ENCODE data around the gene SLC6A11.

SLC6A11 gene

GRCh38 chr3:10933805-10934481 is 117.9 kb downstream of the SLC6A11 start:
- DNase-seq, result no peak

- DNase-seq, result no peak
Observed at GRCh38 chr3:10935028-10935427, 119.0 kb downstream of the SLC6A11 start.

DNA sequence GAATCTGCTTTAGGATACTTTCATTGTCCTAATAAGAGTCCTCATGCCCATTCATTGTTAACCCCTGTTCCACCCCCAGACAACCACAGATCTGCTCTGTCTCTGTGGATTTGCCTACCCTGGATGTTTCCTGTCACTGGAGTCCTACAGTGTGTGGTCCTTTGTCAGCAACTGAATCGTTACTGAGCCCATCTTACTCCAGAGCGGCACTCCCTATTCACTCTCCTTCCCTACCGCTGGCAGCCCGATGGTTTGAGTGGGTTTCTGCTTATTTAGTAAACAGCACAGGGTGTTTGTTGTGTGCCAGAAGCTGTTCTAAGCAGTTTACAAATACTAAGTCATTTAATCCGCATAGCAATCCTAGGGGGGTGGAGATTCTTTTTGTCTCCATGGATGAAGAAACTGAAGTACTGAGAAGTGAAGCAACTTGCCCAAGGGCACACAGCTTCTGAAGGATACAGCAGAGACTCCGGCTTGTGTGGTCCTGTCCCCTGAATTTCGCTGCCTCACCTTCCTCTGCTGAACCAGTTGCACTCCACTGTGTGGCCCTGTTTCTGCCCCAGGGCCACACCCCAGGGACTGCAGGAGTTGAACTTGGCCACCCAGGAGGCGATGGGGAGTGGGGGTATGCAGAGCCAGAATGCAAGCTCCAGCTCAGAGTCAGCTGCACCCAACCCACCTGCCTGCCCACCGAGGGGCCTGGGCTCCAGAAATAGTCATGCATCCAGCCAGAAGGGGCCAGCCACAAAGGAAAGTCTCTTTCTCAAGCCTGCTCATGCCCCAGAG is 120.0 kb downstream of the SLC6A11 start:
- no peak for DNase-seq

GRCh38 chr3:10936686-10937085 is 120.7 kb downstream of the SLC6A11 start:
- DNase-seq, result no peak

DNA sequence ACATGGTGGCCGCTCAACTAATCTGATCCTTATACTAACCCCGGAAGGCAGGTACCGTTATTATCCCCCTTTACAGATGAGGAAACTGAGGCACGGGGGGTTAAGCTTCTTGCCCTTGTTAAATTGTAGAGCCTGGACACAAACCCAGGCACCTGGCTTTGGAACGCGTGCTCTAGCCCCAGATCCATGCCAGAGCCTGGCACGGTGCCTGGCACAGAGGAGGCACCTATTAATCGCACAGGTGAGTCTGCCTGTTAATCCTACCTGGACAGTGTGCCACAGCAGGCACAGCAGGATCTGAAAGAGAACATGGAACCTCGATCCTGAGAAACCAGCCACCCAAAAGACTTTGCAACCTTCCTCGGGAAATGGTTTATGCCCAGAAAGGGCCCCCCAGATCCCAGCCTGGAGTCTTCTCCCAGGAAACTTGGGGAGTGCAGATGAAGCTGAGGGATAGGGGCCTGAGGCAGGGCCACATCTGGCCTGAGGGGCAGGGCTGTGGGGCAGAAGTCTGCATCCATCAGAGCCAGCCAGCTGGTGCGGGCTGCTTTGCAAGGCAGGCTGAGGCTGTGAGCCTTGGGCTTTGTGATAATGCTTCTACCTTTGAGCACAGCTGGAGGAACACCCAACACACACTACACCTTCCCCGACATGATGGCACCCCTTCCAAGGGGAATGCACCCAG is 121.3 kb downstream of the SLC6A11 start:
- no peak for DNase-seq

DNA sequence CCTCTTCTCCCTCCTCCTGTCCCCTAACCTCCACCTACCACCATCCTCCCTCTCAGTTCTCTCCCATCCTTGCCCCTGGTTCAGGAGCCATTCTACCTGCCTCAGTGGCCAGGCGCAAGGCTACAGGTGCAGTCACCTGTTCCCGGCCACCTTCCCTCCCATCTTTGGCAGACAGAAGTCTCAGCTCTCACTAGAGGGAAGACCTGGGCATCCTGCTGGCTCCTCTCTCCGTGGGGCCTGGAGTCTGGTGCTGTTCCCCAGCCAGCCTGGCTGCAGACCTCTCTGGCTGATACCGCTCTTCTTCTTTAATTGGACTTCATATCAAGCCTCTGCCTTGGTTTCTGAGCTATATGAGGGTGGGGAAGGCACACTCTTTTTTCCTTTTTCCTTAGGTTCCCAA is 123.5 kb downstream of the SLC6A11 start:
- no peak for DNase-seq

- no peak for DNase-seq
Observed at GRCh38 chr3:10940106-10940505, 124.1 kb downstream of the SLC6A11 start.

GRCh38 chr3:10941972-10942371 is 125.9 kb downstream of the SLC6A11 start:
- DNase-seq, result no peak

DNA sequence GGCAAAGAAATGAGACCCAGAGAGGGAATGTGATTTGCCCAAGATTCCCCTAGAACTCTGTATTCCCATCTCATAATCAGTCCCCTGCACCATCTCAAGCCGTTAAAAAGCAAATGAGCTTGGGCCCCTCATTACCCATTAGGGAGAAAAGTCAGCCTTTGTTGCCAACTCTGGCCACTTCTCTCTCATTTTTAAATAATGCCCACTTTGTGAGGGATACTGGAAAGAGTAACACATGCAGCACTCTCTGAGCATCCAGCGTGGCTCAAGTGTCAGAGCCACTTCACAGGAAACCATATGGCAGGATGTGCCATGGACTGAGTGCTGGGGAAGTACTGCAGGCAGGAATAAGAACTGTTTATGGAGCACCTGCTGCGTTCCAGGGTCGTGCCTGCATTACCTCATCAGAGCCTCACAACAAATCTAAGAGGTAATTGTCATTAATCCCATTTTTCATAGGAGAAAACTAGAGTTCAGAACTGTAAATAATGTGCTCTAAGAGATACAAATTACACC is 126.7 kb downstream of the SLC6A11 start:
- DNase-seq, result no peak

DNA sequence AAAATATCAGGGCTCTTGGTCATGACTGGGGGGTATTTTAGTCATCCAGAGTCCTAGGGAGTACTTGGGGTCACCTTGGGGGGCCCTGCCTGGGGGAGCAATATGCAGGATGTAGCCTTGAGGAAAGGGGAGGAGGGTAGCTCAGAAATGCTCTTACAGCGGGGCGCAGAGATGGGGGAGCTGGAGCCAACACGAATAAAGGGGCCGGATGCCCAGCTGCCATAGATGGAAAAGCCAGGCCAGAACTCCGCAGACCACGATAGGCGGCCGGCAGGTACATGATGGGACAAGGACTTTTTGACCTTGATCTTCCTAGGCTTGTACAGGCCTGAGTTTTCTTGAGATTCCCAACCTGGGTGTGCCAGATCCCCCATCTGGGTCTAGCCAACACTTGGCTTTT is 128.8 kb downstream of the SLC6A11 start:
- no peak for DNase-seq

DNA sequence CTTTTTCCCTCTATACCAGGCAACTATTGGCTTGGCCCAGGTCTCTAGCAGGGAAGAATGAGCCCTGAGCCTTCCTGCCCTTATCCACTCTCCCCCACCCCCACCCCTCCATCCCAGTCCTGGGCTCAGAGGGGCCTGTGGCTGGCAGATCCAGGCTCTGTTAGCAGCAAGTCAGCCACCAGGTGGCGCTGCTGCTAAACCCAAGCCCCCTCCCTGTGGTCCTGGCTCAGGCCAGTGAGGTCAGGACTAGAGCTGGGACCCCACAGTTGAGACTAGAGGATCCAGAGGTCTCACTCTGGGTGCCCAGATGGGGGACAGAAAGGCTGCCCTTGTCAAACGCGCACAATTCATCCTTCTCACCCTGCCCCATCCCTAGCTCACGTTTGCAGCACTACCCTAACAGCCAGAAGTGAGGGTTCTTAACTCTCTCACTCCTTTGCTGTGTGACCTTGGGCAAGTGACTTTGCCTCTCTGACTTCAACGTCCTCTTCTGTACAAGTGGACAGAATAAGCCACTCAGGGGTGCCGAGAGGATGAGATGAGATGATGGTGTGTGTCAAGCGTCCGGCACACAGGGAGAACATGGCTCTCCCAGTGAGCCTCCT is 129.8 kb downstream of the SLC6A11 start:
- DNase-seq, result peak; percentile 2

- DNase-seq, result no peak
Observed at GRCh38 chr3:10946526-10946925, 130.5 kb downstream of the SLC6A11 start.

DNA sequence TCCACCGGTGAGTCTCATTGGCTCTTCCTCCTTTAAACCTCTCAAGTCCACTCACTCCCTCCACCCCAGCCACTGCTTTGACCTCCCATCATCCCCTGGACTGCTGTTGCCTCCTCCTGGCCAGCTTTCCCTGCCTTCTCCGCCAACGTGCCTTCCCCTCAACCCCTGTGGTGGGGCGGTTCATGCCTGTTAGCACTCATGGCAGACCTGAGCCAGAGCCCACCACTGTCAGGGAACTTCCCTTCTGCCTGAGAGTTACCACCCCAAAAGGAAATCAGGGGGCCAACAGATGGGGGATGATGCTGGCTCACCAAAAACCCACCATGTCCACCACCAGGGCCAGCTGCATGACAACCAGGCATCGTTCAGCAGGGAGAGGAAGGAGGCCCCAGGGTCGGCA is 132.3 kb downstream of the SLC6A11 start:
- no peak for DNase-seq

DNA sequence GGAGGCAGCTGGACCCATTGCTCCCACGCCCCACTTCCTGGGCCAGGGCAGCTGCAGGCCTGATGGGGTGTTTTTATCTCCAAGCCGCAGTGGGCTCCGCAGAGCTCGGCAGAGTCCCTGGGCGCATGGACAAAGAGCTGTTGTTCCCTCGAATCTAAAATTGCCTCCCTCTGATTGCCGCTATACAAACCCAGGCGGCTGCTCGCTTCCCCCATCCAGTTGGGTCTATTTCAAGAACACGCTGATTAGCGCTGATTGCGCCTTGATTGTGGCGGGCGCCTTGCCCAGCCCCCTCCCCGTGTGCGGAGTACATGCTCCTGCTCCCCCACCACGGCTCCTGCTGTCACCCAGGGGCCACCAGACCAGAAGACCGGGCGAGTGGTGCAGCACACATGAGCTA is 133.2 kb downstream of the SLC6A11 start:
- DNase-seq, result no peak

GRCh38 chr3:10950476-10951294 is 134.7 kb downstream of the SLC6A11 start:
- DNase-seq, result no peak

DNA sequence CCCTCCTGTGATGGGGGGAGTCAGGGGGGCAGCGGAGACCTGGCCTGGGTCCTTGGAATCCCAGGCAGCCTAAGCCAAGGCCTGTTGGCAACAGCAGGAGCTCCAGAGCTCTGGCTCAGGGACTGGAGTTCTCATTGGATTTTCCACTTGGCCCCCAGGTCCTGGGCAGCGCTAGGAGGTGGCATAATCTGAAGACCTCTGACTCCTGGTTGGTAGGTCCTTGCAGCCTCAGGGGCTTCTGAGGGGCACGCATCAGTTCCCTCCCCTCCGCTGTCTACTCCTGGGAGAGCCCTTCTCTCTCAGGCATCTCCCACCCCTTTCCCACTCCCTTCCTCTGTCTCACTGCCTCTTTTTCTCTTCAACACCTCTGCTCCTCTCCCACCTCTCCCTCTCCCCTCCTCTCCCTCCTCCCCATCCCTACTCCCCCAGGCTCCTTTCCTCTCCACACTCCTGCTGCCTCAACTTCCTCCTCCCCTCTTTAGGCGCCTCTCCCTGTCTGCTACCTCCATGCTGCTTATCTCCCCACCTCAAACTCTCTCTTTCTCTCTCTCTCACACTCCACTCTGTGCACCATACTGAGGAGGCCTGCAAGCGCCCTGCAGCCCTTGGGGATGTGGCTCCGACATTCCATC is 135.4 kb downstream of the SLC6A11 start:
- DNase-seq, result no peak

DNA sequence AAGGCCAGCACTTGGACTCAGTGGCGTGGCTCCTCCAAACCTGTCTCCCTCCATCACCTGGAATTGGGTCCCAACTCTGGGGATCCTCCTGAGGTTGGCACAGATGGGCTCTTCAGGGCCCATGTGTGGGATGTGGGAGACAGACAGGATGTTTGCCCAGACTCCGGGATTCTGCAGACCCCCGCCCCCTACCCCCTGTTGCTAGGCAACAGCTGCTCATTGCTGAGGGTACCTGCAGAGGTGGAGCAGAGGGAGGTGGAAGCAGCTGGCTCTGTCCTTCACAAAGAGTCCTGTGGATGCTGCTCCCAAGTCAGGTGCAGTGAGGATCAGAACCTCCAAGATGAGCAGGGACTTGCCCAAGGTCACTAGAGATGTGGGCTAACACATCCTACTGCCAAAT is 136.5 kb downstream of the SLC6A11 start:
- no peak for DNase-seq

DNA sequence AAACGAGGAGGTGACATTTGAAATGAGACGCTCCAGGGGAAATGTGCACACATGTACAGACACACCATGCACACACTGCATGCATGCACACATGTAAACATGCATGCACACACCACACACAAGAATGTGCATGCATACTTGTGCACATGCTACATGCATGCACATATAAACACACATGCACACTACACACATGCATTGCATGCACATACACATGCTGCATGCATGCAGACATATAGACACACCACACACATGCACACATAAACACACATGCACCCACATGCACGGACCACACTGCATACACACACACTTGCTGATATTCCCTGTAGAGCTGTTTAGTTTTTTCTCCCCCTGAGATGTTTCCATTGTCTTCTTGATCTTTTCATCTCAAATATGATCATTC is 138.7 kb downstream of the SLC6A11 start:
- no peak for DNase-seq

- DNase-seq, result no peak
Observed at GRCh38 chr3:10955711-10956453, 139.9 kb downstream of the SLC6A11 start.

DNA sequence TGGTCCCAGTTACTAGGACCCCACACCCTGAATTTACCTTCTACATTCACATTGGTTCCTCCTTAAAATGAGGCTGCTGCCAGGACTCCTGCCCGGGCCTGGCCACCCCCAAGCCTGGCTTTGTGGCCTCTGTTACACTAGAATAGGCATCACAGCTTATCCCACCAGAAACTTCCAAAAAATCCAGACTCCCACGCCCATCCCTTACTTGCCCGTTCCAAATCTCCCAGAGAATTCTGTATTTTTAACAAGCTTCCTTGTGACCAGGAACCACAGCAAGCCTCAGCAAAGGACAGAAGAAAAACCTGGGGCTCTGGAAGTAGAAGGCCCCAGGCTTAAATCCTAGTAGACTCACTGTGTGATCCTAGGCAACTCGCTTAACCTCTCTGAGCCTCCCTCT is 140.5 kb downstream of the SLC6A11 start:
- no peak for DNase-seq

DNA sequence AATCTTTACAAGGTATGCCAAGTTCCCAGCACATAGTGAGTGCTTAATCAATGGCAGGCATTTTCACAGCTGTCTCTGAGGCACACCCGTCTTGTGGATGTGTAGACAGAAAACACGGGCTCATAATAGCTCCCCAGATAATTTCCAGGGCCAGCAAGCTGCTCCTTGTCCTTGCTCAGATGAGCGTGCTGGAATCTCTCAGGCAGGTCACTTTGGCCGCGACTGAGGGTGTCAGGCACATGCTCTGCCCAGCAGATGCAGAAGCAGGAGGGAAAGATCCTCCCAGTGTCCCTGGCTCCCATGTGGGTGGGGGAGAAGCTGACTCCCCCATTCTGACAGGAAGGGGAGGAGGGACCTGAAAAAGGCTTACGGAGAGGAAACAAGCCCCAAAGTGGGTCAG is 141.0 kb downstream of the SLC6A11 start:
- no peak for DNase-seq
